ENCODE data around the gene TENT4B.

DNA sequence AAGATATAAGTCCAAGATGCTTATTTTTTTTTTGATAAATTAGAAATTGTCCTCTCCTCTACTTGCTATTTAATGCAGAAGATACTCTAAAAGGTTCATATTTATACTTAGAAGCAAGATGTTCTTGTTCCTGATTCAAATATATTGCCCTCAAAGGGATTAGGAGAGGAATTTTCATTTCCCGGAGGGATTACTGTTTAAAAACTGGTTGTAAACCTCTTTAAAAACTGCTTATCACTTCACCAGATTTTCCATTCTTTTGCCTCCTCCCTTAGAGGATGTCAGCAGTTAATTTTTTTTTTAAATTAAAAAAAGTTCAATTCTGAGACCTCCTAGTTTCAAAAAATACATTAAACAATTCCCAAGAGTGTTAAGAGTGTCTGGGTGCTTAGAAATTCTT is 2.8 kb downstream of the TENT4B start:
- TF ChIP-seq, protein P1, sequence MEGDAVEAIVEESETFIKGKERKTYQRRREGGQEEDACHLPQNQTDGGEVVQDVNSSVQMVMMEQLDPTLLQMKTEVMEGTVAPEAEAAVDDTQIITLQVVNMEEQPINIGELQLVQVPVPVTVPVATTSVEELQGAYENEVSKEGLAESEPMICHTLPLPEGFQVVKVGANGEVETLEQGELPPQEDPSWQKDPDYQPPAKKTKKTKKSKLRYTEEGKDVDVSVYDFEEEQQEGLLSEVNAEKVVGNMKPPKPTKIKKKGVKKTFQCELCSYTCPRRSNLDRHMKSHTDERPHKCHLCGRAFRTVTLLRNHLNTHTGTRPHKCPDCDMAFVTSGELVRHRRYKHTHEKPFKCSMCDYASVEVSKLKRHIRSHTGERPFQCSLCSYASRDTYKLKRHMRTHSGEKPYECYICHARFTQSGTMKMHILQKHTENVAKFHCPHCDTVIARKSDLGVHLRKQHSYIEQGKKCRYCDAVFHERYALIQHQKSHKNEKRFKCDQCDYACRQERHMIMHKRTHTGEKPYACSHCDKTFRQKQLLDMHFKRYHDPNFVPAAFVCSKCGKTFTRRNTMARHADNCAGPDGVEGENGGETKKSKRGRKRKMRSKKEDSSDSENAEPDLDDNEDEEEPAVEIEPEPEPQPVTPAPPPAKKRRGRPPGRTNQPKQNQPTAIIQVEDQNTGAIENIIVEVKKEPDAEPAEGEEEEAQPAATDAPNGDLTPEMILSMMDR (IDR thresholded peaks at IDR 0.05) = no peak
- TF ChIP-seq POLR2A (IDR thresholded peaks at IDR 0.05) = no peak
